ENCODE results near the gene SHMT1. TPM values are rescaled to one million over a fixed set of nuclear protein-coding genes. Genes with fewer than 3 reads are reported as not detected.
"Not testable (repeated sequence)": the region's sequence is repeated elsewhere in the genome, so short reads cannot be mapped to it uniquely, and the experiment has no call there.

Gene SHMT1
- total RNA-seq, 4 donors from 2014 or later = 75.9 to 128 (median 110) TPM

DNA sequence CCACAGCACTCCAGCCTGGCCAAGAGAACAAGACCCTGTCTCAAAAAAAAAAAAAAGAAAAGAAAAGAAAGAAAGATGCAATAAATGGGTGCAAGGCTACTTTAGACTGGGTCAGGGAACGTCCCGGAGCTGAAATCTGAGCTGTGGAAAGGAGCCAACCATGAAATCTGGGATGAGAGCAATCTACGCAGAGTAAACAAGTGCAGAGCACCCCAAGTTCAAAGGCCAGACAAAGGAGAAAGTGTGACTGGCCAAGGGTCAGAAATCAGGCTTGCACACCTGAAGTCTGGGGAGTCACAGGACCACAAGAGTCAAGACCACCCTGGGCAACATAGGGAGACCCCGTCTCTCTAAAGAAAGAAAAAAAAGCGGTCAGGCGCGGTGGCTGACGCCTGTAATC, 2.8 kb downstream of the SHMT1 start:
- Histone ChIP-seq H3K9me3 (no peaks in the 10 kb centered on the region), H3K27ac (no peak overlapping the region), H3K27me3 (no peaks in the 10 kb centered on the region), H3K36me3 (peaks cover 0 to 19% (median 0%) of the 10 kb centered on the region in 3 donors), H3K4me3 (no peak overlapping the region), H3K4me1 (peaks cover 0 to 18% (median 2%) of the 10 kb centered on the region in 4 donors)
- no peak for DNase-seq
- TF ChIP-seq, protein P1, sequence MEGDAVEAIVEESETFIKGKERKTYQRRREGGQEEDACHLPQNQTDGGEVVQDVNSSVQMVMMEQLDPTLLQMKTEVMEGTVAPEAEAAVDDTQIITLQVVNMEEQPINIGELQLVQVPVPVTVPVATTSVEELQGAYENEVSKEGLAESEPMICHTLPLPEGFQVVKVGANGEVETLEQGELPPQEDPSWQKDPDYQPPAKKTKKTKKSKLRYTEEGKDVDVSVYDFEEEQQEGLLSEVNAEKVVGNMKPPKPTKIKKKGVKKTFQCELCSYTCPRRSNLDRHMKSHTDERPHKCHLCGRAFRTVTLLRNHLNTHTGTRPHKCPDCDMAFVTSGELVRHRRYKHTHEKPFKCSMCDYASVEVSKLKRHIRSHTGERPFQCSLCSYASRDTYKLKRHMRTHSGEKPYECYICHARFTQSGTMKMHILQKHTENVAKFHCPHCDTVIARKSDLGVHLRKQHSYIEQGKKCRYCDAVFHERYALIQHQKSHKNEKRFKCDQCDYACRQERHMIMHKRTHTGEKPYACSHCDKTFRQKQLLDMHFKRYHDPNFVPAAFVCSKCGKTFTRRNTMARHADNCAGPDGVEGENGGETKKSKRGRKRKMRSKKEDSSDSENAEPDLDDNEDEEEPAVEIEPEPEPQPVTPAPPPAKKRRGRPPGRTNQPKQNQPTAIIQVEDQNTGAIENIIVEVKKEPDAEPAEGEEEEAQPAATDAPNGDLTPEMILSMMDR (IDR thresholded peaks at IDR 0.05) = no peak
- TF ChIP-seq POLR2A (IDR thresholded peaks at IDR 0.05) = no peak

DNA sequence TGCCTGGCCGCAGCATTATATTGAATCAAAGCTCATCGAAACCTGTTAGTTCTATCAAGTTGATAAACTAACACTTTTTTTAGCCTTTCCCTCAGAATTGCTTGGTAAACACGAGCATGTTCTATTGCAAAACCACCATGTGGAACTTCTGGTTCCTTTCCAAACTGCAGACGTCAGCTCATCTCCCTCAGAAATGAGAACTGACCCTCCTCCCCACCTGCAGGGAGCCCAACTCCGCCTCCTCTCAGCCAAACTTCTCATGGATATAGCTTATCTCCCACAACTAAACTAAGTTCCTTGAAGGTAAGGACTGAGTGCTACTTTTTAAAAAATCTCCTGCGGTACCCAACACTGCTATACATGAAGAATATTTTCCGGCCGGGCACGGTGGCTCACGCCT, 6.7 kb downstream of the SHMT1 start:
- Histone ChIP-seq H3K27me3 (no peaks in the 10 kb centered on the region), H3K36me3 (peaks cover 0 to 50% (median 0%) of the 10 kb centered on the region in 3 donors), H3K4me3 (no peak overlapping the region), H3K4me1 (peaks cover 0 to 9% (median 0%) of the 10 kb centered on the region in 4 donors), H3K9me3 (no peaks in the 10 kb centered on the region), H3K27ac (peak overlapping the region in 2 of 4 donors; percentile 25 to 35)
- peak in 1 of 3 donors; percentile 67 for DNase-seq
- TF ChIP-seq, protein P1 (IDR thresholded peaks at IDR 0.05) = no peak
- no peak for TF ChIP-seq POLR2A (IDR thresholded peaks at IDR 0.05)

DNA sequence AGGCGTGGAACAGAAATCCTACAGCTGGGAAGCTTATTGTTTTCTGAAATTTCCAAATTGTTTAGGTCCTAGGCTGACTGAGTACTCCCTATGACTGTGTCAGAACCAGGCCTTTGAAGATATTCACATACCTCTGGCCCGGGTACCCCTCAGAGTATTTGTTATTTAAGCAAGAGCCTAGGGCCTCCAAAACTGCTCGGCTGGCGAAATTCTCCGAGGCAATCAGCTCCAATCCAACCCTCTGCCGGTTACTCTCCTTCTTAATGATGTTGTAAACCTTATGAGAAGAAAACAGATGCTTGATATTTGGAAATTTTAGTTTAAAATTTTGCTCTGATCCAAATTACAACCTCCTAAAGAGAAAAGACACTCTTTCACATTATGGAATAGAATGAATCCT, 9.8 kb downstream of the SHMT1 start:
- peaks cover 0 to 66% (median 0%) of the 10 kb centered on the region in 3 donors for H3K36me3 ChIP-seq
- no peaks in the 10 kb centered on the region for H3K4me1 ChIP-seq
- no peak overlapping the region for H3K27ac ChIP-seq
- no peak overlapping the region for H3K4me3 ChIP-seq
- TF ChIP-seq, protein P1 (IDR thresholded peaks at IDR 0.05) = no peak
- TF ChIP-seq POLR2A (IDR thresholded peaks at IDR 0.05) = no peak
- DNase-seq = no peak
- no peaks in the 10 kb centered on the region for H3K27me3 ChIP-seq
- H3K9me3 ChIP-seq = no peaks in the 10 kb centered on the region

DNA sequence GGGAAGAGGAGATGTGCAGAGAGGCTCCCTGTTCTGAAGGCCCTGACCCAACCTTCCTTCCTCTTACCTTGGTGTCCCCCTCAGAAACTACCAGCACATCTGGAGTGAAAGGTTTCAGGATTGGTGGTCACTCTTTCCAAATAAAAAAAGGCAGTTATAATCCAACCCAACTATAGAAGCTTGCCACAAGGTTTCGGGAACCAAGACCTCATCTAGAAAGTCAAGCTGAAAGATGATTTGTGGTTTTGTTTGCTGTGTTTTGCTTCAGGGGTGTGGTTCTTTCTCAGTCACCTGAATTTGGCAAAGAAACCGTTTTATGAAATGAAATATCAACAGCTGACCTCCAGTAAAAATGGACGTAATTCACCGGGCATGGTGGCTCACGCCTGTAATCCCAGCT, 19.3 kb downstream of the SHMT1 start:
- H3K27ac ChIP-seq = no peak overlapping the region
- H3K27me3 ChIP-seq = no peaks in the 10 kb centered on the region
- peaks cover 0 to 84% (median 0%) of the 10 kb centered on the region in 3 donors for H3K36me3 ChIP-seq
- H3K4me3 ChIP-seq = no peak overlapping the region
- DNase-seq = no peak
- H3K9me3 ChIP-seq = no peaks in the 10 kb centered on the region
- TF ChIP-seq POLR2A (IDR thresholded peaks at IDR 0.05) = no peak
- TF ChIP-seq, protein P1 (IDR thresholded peaks at IDR 0.05) = no peak
- no peaks in the 10 kb centered on the region for H3K4me1 ChIP-seq

DNA sequence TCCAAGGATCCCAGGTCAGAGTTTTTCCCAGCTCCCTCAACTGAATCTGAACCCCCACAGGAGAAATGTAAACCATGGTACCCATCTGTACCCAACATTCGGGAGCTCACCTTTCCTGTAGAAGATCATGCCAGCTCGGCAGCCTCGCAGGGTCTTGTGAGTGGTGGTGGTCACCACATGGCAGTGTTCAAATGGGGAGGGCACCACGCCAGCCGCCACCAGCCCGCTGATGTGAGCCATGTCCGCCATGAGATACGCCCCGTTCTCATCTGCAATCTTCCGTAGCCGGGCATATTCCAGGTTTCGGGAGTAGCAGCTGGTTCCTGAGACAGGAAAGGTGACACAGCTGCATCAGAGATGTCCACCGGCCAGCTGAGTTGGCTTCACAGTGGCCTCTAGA, 23.4 kb downstream of the SHMT1 start:
- H3K4me3 ChIP-seq = no peak overlapping the region
- peaks cover 0 to 70% (median 0%) of the 10 kb centered on the region in 3 donors for H3K36me3 ChIP-seq
- no peaks in the 10 kb centered on the region for H3K4me1 ChIP-seq
- no peak overlapping the region for H3K27ac ChIP-seq
- no peaks in the 10 kb centered on the region for H3K9me3 ChIP-seq
- TF ChIP-seq POLR2A (IDR thresholded peaks at IDR 0.05) = no peak
- TF ChIP-seq, protein P1 (IDR thresholded peaks at IDR 0.05) = no peak
- no peak for DNase-seq
- no peaks in the 10 kb centered on the region for H3K27me3 ChIP-seq

DNA sequence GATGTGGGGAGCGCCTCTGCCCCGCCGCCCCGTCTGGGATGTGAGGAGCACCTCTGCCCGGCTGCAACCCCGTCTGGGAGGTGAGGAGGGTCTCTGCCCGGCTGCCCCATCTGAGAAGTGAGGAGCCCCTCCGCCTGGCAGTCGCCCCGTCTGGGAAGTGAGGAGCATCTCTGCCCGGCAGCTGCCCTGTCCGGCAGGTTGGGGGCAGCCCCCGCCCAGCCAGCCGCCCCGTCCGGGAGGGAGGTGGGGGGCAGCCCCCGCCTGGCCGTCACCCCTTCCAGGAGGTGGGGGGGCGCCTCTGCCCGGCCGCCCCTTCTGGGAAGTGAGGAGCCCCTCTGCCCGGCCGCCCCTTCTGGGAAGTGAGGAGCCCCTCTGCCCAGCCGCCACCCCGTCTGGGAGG, 25.2 kb downstream of the SHMT1 start:
- not testable (repeated sequence) for H3K4me3 ChIP-seq, H3K27me3 ChIP-seq, H3K27ac ChIP-seq, DNase-seq, H3K4me1 ChIP-seq, H3K9me3 ChIP-seq
- H3K36me3 ChIP-seq = peaks cover 0 to 78% (median 0%) of the 10 kb centered on the region in 3 donors

Data from Peyer's patch (tissue), 4 donors.